Measurements from ENCODE around the gene AKT1S1. TPM values are rescaled to one million over a fixed set of nuclear protein-coding genes. Genes with fewer than 3 reads are reported as not detected.

Gene AKT1S1
- total and polyA plus RNA-seq, 2 of the 13 experiments (the other 11 are each of a cell fraction or from before 2014, with no cell fraction given): 13.5 to 27.8 TPM

- TF ChIP-seq ZFY (CRISPR knock-in tag; IDR thresholded peaks at IDR 0.05): no peak
- TF ChIP-seq PCBP1 (IDR thresholded peaks at IDR 0.05; ENCODE audit: borderline replicate concordance, low read depth, low read length): 0 out of 2 replicates have a peak, but pooled peaks have one; percentile 23
- no peak for TF ChIP-seq ZNF101 (CRISPR knock-in tag; IDR thresholded peaks at IDR 0.05; ENCODE audit: borderline replicate concordance, low read depth)
- TF ChIP-seq, protein P1, sequence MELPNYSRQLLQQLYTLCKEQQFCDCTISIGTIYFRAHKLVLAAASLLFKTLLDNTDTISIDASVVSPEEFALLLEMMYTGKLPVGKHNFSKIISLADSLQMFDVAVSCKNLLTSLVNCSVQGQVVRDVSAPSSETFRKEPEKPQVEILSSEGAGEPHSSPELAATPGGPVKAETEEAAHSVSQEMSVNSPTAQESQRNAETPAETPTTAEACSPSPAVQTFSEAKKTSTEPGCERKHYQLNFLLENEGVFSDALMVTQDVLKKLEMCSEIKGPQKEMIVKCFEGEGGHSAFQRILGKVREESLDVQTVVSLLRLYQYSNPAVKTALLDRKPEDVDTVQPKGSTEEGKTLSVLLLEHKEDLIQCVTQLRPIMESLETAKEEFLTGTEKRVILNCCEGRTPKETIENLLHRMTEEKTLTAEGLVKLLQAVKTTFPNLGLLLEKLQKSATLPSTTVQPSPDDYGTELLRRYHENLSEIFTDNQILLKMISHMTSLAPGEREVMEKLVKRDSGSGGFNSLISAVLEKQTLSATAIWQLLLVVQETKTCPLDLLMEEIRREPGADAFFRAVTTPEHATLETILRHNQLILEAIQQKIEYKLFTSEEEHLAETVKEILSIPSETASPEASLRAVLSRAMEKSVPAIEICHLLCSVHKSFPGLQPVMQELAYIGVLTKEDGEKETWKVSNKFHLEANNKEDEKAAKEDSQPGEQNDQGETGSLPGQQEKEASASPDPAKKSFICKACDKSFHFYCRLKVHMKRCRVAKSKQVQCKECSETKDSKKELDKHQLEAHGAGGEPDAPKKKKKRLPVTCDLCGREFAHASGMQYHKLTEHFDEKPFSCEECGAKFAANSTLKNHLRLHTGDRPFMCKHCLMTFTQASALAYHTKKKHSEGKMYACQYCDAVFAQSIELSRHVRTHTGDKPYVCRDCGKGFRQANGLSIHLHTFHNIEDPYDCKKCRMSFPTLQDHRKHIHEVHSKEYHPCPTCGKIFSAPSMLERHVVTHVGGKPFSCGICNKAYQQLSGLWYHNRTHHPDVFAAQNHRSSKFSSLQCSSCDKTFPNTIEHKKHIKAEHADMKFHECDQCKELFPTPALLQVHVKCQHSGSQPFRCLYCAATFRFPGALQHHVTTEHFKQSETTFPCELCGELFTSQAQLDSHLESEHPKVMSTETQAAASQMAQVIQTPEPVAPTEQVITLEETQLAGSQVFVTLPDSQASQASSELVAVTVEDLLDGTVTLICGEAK (IDR thresholded peaks at IDR 0.05): no peak
- TF ChIP-seq, protein P1 (CRISPR knock-in tag; IDR thresholded peaks at IDR 0.05): no peak
- TF ChIP-seq NR2F1 (CRISPR knock-in tag; IDR thresholded peaks at IDR 0.05): no peak
- no peak for TF ChIP-seq STAT6 (CRISPR knock-in tag; IDR thresholded peaks at IDR 0.05; ENCODE audit: borderline replicate concordance)
- no peak for TF ChIP-seq ZNF549 (CRISPR knock-in tag; IDR thresholded peaks at IDR 0.05)
- no peak for TF ChIP-seq ELF4 (CRISPR knock-in tag; IDR thresholded peaks at IDR 0.05; ENCODE audit: borderline replicate concordance)
- no peak for TF ChIP-seq ARNTL (CRISPR knock-in tag; IDR thresholded peaks at IDR 0.05)
- no peak for TF ChIP-seq ZSCAN31 (CRISPR knock-in tag; IDR thresholded peaks at IDR 0.05; ENCODE audit: low read depth)
- TF ChIP-seq ZEB1 (IDR thresholded peaks at IDR 0.05; ENCODE audit: insufficient replicate concordance, low read depth): peak; percentile 72
- no peak for TF ChIP-seq ZSCAN20 (CRISPR knock-in tag; IDR thresholded peaks at IDR 0.05; ENCODE audit: borderline replicate concordance)
- no peak for TF ChIP-seq FOXO1 (CRISPR knock-in tag; IDR thresholded peaks at IDR 0.05)
- no peak for TF ChIP-seq ZNF121 (CRISPR knock-in tag; IDR thresholded peaks at IDR 0.05)
These were observed 8.1 kb downstream of the AKT1S1 start (continued) for GRCh38 chr19:49869009-49869483.
